Amniotic stem cell (primary cell): ENCODE results near the gene IER3.

ENCODE experiments used
- DNase-seq: peaks from one replicate; lab custom pipeline; 2025; lab: John Stamatoyannopoulos, UW

IER3 gene

DNA sequence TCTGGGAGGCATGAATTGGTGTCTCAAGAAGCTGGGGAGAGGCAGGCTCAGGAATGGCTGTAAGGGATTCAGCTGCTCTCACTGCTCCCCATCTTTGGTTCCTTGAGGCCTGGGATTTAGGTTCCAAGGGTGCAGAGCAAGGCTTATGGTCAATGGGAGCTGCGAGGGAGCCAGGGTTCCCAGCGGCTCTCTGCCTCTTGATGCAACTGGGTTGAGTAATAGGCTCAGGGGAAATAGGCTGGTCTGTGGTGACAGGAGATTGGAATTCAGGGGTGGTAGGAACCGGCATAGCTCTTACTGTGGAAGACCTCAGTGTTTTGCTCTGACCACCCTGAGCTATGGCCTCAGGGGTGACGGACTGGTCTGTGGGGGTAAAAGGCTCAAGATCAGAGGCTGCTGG lies 40.5 kb downstream of the IER3 start:
- DNase-seq = no peak

DNA sequence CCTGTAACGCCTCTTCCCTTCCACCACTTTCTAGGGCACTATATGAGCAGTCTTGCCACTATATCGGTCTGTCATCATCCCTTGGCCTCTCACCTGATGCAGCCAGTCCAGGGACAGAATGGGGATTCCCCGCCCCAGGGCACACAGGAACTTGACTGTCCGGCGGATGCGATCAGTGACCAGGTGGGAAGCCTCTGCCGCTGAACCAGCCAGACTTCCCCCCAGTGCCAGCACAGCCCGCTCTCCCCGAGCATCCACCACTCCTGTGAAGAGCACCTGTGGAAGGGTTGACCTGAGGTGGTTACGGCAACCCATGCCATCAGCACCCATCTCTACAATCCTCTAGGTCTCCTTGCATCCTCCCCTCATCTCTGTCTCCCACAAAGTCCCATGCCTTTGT lies 41.3 kb downstream of the IER3 start:
- no peak for DNase-seq

DNA sequence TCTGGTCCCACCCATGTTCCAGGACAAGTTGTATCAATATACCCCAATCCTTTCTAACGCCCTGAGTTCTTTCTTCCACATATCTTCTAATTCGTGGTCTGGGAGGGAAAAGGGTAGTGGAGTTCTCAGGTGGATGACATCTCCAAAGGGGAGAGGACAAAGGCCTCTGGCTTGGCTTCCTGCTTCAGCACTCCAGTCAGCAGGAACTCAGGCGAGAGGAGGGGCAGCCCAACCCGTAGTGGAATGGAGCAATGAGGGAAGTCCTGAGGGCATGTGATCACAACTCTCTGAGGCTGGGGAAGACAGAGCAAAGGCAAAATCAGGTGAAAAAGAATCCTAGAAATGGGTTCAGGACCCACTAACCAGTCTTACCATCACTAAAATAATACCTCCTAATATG lies 44.0 kb downstream of the IER3 start:
- no peak for DNase-seq

DNA sequence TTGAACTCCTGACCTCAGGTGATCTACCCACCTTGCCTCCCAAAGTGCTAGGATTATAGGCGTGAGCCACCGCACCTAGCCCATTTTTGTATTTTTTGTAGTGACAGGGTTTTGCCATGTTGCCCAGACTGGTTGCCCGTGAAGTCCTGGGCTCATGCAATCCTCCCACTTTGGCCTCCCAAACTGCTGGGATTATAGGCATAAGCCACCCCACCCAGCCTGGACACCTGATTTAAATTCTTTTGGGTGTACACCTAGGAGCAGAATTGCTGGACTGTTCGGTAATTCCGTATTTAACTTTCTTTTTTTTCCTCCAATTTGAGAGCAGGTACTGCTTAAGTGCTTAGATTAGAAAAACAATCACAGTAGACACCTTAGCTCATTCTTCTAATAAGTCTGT lies 47.9 kb downstream of the IER3 start:
- no peak for DNase-seq
